Glutamatergic neuron (in vitro differentiated cells): ENCODE data around the gene DCP2. TPM values are rescaled to one million over a fixed set of nuclear protein-coding genes. Genes with fewer than 3 reads are reported as not detected.
A peak's percentile ranks its signal among the peaks of the same experiment; 100 is the strongest.

ENCODE experiments used
- DNase-seq: peaks from one replicate; pipeline ENCODE4 v3.0.0; 2022
- H3K27ac Mint-ChIP-seq: one replicate; pipeline ENCODE4 v1.8.0; 2020; ENCODE audit warnings: mild to moderate bottlenecking, mixed read lengths, inconsistent platforms; ENCODE audit not compliant: unreplicated experiment
- H3K27me3 Mint-ChIP-seq: one replicate; pipeline ENCODE4 v1.8.0; 2020; ENCODE audit warnings: mild to moderate bottlenecking, moderate library complexity, mixed read lengths, inconsistent platforms; ENCODE audit not compliant: unreplicated experiment
- H3K36me3 Mint-ChIP-seq: one replicate; pipeline ENCODE4 v1.8.0; 2020; ENCODE audit warnings: mild to moderate bottlenecking, mixed read lengths, inconsistent platforms; ENCODE audit not compliant: unreplicated experiment
- H3K4me1 Mint-ChIP-seq: one replicate; pipeline ENCODE4 v1.8.0; 2020; ENCODE audit warnings: mild to moderate bottlenecking, low read depth, mixed read lengths, inconsistent platforms; ENCODE audit not compliant: unreplicated experiment
- H3K4me3 Mint-ChIP-seq: one replicate; pipeline ENCODE4 v1.8.0; 2020; ENCODE audit warnings: mild to moderate bottlenecking, mixed read lengths, inconsistent platforms; ENCODE audit not compliant: unreplicated experiment
- H3K9me3 Mint-ChIP-seq: one replicate; pipeline ENCODE4 v1.8.0; 2020; ENCODE audit warnings: mild to moderate bottlenecking, moderate library complexity, mixed read lengths, inconsistent platforms; ENCODE audit not compliant: unreplicated experiment
- total RNA-seq: library from RNA; stranded (reverse); fragmentation: NEBNext Ultra II Directional; extraction: Animal tissue kit (Norgen Biotek cat#: 25700); gene quantifications from one replicate; pipeline ENCODE4 v1.2.1, GENCODE V29; 2021; ENCODE audit not compliant: unreplicated experiment
- TF ChIP-seq, protein P1 (sequence below): fragments of 200-600 bp; sonication (generic); IDR thresholded peaks from one replicate; pipeline ENCODE4 v1.5.0; 2021; ENCODE audit not compliant: partially characterized antibody, unreplicated experiment

Gene DCP2
- total RNA-seq, 1 donor from 2014 or later = 117 TPM

DNA sequence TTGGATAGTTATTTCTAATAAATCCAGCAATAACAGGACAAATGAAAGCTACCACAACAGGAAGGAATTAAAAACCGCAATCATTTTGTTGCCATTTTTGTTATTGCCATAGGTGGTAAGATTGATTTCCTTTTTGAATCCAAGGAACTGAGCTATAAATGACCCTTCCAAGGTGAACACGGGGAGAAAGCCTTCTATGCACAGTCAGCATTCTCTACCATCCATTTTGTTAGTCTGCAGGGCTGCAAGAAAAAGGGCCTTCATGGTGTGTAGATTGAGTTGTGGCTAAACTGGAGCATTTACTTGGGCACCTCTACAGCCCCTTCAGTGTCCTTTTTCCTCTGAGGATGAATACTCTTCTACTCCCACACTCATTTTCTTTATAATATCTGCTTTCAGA is 35.9 kb upstream of the DCP2 start:
- TF ChIP-seq, protein P1, sequence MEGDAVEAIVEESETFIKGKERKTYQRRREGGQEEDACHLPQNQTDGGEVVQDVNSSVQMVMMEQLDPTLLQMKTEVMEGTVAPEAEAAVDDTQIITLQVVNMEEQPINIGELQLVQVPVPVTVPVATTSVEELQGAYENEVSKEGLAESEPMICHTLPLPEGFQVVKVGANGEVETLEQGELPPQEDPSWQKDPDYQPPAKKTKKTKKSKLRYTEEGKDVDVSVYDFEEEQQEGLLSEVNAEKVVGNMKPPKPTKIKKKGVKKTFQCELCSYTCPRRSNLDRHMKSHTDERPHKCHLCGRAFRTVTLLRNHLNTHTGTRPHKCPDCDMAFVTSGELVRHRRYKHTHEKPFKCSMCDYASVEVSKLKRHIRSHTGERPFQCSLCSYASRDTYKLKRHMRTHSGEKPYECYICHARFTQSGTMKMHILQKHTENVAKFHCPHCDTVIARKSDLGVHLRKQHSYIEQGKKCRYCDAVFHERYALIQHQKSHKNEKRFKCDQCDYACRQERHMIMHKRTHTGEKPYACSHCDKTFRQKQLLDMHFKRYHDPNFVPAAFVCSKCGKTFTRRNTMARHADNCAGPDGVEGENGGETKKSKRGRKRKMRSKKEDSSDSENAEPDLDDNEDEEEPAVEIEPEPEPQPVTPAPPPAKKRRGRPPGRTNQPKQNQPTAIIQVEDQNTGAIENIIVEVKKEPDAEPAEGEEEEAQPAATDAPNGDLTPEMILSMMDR = no peak
- no peaks in the 10 kb centered on the region for H3K9me3 Mint-ChIP-seq

DNA sequence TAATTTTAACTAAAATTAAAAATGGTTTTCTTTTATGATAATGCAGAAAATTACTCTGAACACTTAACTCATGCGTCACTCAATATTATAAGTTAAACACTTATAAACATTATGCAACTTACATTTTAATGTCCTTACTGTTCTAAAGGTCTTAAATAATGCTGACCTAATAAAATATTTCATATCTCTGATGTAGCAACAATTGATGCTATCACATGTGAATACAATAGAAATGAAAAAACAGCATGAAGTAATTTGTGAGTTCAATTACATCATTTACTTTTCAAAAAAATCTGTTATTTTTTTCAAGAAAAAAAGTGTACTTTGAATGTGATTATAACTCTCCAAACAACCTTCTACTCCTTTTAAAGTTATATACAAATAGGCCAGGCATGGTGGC is 28.1 kb upstream of the DCP2 start:
- TF ChIP-seq, protein P1 = no peak
- peaks cover 4% of the 10 kb centered on the region for H3K9me3 Mint-ChIP-seq
- no peak overlapping the region for H3K4me3 Mint-ChIP-seq
- no peak for DNase-seq
- H3K36me3 Mint-ChIP-seq = peaks cover 9% of the 10 kb centered on the region
- peaks cover under 1% of the 10 kb centered on the region for H3K4me1 Mint-ChIP-seq
- peaks cover 2% of the 10 kb centered on the region for H3K27me3 Mint-ChIP-seq
- no peak overlapping the region for H3K27ac Mint-ChIP-seq

More for the DNA sequence above, 35.9 kb upstream of the DCP2 start:
- Mint-ChIP-seq H3K36me3 (no peaks in the 10 kb centered on the region), H3K27ac (no peak overlapping the region), H3K4me1 (no peaks in the 10 kb centered on the region), H3K27me3 (no peaks in the 10 kb centered on the region), H3K4me3 (no peak overlapping the region)
- no peak for DNase-seq

DNA sequence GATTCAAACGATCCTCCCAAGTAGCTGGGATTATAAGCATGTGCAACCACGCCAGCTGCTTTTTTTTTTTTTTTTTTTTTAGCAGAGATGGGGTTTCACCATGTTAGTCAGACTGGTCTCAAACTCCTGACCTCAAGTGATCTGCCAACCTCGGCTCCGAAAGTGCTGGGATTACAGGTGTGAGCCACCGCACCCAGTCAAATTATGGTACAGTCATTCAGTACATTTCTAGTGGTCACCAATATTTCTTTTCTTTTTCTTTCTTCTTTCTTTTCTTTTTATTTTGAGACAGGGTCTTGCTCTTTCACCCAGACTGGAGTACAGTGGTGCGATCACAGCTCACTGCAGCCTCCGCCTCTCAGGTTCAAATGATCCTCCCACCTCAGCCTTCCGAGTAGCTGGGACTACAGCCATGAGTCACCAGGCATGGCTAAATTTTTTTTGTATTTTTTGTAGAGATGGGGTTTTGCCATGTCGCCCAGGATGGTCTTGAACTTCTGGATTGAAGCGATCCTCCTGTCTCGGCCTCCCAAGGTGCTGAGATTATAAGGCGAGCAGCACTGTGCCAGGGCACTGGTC is 25.4 kb upstream of the DCP2 start:
- Mint-ChIP-seq H3K4me3 (no peak overlapping the region), H3K9me3 (peaks cover 12% of the 10 kb centered on the region), H3K27ac (no peak overlapping the region), H3K27me3 (peaks cover 6% of the 10 kb centered on the region), H3K4me1 (peaks cover 7% of the 10 kb centered on the region), H3K36me3 (peaks cover 12% of the 10 kb centered on the region)
- no peak for DNase-seq
- TF ChIP-seq, protein P1 = no peak

DNA sequence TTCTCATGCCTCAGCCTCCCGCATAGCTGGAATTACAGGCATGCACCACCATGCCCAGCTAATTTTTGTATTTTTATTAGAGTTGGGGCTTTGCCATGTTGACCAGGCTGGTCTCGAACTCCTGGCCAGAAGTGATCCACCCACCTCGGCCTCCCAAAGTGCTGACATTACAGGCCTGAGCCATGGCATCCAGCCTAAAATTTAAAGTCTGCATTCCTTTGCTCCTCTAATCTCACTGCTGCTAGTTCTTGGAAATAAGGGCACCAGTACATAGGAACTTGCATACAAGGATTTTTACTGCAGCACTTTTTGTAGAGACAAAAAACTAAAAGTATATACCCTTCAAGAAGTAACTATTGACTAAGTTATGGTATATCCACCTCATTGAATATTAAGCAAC is 20.0 kb upstream of the DCP2 start:
- Mint-ChIP-seq H3K4me1 (peaks cover 42% of the 10 kb centered on the region), H3K27ac (no peak overlapping the region), H3K9me3 (peaks cover 22% of the 10 kb centered on the region), H3K27me3 (peaks cover 18% of the 10 kb centered on the region), H3K4me3 (no peak overlapping the region), H3K36me3 (peaks cover 12% of the 10 kb centered on the region)
- TF ChIP-seq, protein P1 = no peak
- no peak for DNase-seq

DNA sequence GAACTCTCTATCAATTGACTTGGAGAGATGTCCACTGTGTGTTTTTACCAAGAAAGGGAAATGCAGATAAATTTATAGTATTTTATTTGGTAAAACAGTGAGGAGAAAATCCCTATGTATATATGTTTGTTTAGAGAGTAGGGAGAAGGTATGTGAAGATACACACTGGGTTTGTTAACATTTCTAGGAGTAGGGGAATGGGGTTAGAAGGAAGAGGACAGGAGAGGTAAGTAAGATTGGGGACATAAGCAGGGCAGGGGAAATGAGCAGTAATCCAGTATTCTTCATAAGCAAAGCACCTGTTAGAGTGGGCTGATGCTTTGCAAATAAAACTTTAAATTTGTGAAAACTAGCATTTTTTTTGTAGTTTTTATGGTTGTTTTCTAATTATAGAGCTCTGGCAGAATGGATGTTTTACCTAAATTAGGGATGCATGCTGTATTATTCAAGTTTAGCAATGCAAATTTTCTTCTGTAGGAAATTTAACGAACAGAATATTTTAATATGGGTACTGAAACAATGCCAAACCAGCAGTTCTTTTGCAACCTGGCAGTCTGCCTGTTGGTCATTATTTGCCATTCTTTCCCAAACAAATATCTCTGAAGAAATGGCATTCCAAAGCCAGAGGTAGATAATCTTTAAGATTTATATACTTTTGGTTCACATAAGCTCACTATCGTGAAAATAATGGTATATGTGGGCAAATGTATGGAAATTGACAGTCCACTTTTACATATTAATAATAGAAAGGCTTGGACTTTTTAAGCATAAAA is 19.4 kb upstream of the DCP2 start:
- peak overlapping the region; percentile 73 for H3K27ac Mint-ChIP-seq
- H3K4me1 Mint-ChIP-seq = peaks cover 43% of the 10 kb centered on the region
- peaks cover 12% of the 10 kb centered on the region for H3K36me3 Mint-ChIP-seq
- H3K4me3 Mint-ChIP-seq = no peak overlapping the region
- TF ChIP-seq, protein P1 = no peak
- peaks cover 22% of the 10 kb centered on the region for H3K9me3 Mint-ChIP-seq
- peaks cover 18% of the 10 kb centered on the region for H3K27me3 Mint-ChIP-seq
- no peak for DNase-seq
